ENCODE data around the gene CCT3. TPM values are rescaled to one million over a fixed set of nuclear protein-coding genes. Genes with fewer than 3 reads are reported as not detected.

Gene CCT3
- total RNA-seq, 1 experiment from 2014 or later, result 619 TPM

DNA sequence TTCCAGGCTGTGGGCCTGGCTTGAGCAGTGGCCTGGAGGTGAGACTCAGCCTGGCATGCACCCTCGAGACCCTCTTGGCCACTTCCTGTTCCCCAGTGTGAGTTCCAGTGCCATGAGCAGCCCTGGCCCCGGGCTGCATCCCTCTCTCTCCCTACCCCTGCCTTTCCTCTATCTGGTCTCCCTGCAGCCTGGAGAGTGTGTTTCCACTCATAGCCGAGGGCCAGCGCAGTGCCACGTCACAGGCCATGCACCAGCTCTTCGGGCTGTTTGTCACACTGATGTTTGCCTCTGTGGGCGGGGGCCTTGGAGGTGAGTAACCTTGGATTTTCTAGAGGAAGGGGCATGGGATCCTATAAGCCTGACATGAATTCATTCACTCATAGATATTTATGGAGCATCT lies 44.5 kb upstream of the CCT3 start:
- Histone ChIP-seq H4K20me1 (ENCODE audit: insufficient read depth) (no peaks in the 10 kb centered on the region), H3K27ac (ENCODE audit: low read depth, low read length) (no peak overlapping the region), H3K9ac (ENCODE audit: low read length) (no peak overlapping the region), H3K79me2 (ENCODE audit: insufficient read depth, low read length) (no peaks in the 10 kb centered on the region), H3K9me2 (ENCODE audit: insufficient read depth) (no peaks in the 10 kb centered on the region), H3K4me2 (ENCODE audit: low read length) (no peak overlapping the region), H3K27me3 (ENCODE audit: insufficient read depth, low read length) (no peaks in the 10 kb centered on the region), H3K36me3 (ENCODE audit: control insufficient read depth in 1 of 2, insufficient read depth in 2 of 2, low read length in 2 of 2) (no peaks in the 10 kb centered on the region), H3K4me1 (ENCODE audit: control insufficient read depth in 1 of 2, insufficient read depth in 2 of 2, low read length in 2 of 2) (peaks cover 8 to 11% of the 10 kb centered on the region in 2 experiments), H3K9me3 (ENCODE audit: control insufficient read depth in 1 of 2, insufficient read depth in 1 of 2, low read depth in 1 of 2, low read length in 2 of 2) (no peaks in the 10 kb centered on the region), H3K4me3 (replicated peaks in 1 of 2; ENCODE audit: low read depth in 1 of 2, low read length in 2 of 2) (no peak overlapping the region), H2AFZ (ENCODE audit: low read depth, low read length, poor library complexity, severe bottlenecking) (no peak overlapping the region)
- ChIA-PET POLR2A (no interaction called here), RAD21 (ENCODE audit: low non-redundant PET in 1 of 2, low total read pairs in 2 of 2, uncharacterized antibody in 2 of 2, unreplicated experiment in 2 of 2) (interaction anchor here in 1 of 2 experiments (0.6 kb wide), 1 partner anchor 145 kb away, joined by 4 read pairs; no protein-coding TSS in a partner anchor), CTCF (interaction anchor here (0.9 to 5.3 kb wide), 3 partner anchors 23 to 61 kb away, joined by 3 to 322 read pairs (median 3); no protein-coding TSS in a partner anchor)
- no TSS peak for BruUV-seq (replicated peaks)
- no peak for ATAC-seq
- TF ChIP-seq CEBPB (IDR thresholded peaks at IDR 0.05; ENCODE audit: low read depth) (no peak), FOSL1 (IDR thresholded peaks at IDR 0.05; ENCODE audit: low read depth) (no peak), CBX3 (IDR thresholded peaks at IDR 0.05; ENCODE audit: low read depth) (no peak), SRF (IDR thresholded peaks at IDR 0.05; ENCODE audit: low read depth) (no peak), ATF3 (IDR thresholded peaks at IDR 0.05) (no peak), SP1 (IDR thresholded peaks at IDR 0.05; ENCODE audit: low read depth) (no peak), ZFX (IDR thresholded peaks at IDR 0.05) (no peak), YY1 (IDR thresholded peaks at IDR 0.05; ENCODE audit: extremely low read depth, insufficient replicate concordance, low read depth, low read length) (no peak), EZH2phosphoT487 (IDR thresholded peaks at IDR 0.05; ENCODE audit: borderline replicate concordance) (no peak), ZBTB33 (IDR thresholded peaks at IDR 0.05; ENCODE audit: extremely low read depth, insufficient replicate concordance, low read length) (no peak)
- TF ChIP-seq, protein P1, sequence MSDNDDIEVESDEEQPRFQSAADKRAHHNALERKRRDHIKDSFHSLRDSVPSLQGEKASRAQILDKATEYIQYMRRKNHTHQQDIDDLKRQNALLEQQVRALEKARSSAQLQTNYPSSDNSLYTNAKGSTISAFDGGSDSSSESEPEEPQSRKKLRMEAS (IDR thresholded peaks at IDR 0.05), result no peak
- TF ChIP-seq, protein P2, sequence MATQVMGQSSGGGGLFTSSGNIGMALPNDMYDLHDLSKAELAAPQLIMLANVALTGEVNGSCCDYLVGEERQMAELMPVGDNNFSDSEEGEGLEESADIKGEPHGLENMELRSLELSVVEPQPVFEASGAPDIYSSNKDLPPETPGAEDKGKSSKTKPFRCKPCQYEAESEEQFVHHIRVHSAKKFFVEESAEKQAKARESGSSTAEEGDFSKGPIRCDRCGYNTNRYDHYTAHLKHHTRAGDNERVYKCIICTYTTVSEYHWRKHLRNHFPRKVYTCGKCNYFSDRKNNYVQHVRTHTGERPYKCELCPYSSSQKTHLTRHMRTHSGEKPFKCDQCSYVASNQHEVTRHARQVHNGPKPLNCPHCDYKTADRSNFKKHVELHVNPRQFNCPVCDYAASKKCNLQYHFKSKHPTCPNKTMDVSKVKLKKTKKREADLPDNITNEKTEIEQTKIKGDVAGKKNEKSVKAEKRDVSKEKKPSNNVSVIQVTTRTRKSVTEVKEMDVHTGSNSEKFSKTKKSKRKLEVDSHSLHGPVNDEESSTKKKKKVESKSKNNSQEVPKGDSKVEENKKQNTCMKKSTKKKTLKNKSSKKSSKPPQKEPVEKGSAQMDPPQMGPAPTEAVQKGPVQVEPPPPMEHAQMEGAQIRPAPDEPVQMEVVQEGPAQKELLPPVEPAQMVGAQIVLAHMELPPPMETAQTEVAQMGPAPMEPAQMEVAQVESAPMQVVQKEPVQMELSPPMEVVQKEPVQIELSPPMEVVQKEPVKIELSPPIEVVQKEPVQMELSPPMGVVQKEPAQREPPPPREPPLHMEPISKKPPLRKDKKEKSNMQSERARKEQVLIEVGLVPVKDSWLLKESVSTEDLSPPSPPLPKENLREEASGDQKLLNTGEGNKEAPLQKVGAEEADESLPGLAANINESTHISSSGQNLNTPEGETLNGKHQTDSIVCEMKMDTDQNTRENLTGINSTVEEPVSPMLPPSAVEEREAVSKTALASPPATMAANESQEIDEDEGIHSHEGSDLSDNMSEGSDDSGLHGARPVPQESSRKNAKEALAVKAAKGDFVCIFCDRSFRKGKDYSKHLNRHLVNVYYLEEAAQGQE (IDR thresholded peaks at IDR 0.05; ENCODE audit: low read depth), result no peak
- intact Hi-C loops (cut with micrococcal nuclease), result loop anchor here (2.0 kb wide), 1 partner anchor 226 kb away; no protein-coding TSS in a partner anchor
- no peak for DNase-seq (ENCODE audit: low read depth, low spot score)

All from HCT116 (cell line).